NCI-H187 (cell line): ENCODE data around the gene CCDC142.
"Not testable (repeated sequence)": the region's sequence is repeated elsewhere in the genome, so short reads cannot be mapped to it uniquely, and the experiment has no call there.

ENCODE experiments used
- DNase-seq, 2 experiments: peaks; one replicate each; lab custom pipeline; 2025; lab: John Stamatoyannopoulos, UW

Gene CCDC142

DNA sequence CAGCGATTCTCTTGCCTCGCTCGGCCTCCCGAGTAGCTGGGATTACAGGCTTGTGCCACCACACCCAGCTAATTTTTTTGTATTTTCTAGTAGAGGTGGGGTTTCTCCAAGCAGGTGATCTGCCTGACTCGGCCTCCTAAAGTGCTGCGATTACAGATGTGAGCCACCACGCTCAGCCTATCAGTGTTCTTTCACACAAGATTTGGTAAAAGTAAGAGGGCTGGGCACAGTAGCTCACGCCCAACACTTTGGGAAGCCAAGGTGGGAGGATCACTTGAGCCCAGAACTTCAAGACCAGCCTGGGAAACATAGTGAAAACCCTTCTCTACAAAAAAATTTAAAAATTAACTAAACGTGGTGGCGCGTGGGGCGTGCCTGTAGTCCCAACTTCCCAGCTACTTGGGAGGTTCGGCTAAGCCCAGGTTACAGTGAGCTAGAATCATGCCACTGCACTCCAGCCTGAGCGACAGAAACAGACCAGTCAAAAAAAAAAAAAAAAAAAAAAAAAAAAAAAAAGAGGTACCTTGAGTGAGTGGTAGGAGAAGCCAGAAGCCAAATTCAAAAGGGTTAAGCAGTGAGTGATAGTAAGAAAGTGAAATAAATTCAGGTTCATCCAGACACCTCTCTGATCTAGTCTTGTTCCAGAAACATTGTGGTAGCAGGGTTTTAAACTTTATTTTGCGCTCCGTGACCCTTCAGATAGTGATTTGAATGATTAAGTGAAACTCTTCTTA, 11.3 kb downstream of the CCDC142 start:
- DNase-seq: no peak

DNA sequence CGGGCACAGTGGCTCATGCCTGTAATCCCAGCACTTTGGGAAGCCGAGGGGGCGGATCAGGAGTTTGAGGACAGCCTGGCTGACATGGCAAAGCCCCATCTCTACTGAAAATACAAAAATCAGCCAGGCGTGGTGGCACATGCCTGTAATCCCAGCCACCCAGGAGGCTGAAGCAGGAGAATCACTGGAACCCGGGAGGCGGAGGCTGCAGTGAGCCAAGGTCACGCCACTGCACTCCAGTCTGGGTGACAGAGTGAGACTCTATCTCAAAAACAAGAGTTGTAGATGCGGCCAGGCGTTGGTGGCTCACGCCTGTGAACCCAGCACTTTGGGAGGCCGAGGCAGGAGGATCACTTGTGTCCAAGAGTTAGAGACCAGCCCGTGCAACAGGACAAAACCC, 12.1 kb downstream of the CCDC142 start:
- not testable (repeated sequence) for DNase-seq

DNA sequence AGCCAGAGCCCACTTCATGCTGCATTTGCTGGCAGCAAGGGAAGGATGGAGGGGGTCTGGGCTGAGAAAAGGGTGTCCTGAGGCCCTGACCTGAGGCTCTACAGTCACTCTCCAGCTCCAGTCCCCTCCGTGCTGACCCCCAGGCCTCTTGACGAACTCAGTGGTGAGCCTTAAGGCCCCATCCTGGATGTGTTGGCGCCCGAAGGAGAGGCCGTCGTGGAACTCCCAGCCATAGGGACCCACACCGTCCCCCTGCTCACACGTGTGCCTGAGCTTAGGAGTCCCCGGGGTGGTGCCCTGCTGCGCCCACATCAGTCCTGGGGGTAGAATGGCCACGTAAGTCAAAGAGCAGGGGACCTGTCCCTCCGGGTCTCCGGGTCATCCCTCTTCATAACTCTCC, 18.4 kb downstream of the CCDC142 start:
- no peak for DNase-seq

DNA sequence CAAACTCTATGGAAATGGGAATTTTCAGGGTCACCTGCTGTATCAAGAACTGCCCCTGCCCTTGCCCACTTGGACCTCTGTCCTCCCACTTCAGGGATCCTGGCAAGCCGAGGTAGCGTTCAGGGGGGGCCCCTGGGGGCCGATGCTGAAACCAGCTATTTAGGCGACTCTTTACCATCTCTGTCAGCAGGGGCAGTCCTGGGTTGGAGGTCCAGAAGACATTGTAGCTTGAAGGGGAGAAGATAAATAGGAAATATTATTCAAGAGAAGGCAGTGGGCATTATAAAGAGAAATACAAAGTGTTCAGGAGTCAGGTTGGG, 20.1 kb downstream of the CCDC142 start:
- DNase-seq: no peak

DNA sequence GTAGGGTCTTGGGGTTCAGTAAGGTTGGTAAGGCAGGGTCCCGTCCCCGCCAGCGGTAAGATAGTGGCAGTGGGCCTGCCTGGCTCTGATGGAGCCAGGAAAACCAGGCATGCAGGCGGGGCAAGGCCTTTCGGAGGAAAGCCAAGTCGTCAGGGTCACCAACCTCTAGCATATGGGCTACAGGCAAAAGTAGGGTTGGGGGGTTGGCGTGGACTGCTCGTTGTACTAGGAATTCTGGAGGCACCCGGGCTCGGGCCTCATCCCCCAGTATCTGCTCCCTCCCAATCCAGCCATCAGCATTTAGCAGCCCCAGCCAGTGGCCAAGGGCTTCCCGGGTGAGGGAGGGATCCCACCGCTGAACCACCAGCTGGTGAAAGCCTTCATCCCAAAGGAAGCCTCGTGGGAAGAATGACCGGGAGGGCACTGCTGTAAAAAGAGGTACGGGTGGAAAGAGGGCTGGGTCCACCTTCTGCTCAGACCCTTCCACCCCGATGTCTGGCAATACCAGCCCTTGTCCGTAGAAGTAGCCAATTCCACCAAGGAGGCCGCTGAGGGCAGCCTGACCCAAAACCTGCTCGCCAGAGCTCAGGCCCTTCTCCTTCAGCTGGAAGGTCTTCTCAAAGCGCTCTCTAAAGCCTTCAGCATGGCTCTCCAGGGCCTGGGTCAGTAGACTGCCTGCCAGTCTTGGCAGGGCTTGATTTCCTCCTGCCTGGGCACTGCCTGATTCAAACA, 20.6 kb downstream of the CCDC142 start:
- no peak for DNase-seq

DNA sequence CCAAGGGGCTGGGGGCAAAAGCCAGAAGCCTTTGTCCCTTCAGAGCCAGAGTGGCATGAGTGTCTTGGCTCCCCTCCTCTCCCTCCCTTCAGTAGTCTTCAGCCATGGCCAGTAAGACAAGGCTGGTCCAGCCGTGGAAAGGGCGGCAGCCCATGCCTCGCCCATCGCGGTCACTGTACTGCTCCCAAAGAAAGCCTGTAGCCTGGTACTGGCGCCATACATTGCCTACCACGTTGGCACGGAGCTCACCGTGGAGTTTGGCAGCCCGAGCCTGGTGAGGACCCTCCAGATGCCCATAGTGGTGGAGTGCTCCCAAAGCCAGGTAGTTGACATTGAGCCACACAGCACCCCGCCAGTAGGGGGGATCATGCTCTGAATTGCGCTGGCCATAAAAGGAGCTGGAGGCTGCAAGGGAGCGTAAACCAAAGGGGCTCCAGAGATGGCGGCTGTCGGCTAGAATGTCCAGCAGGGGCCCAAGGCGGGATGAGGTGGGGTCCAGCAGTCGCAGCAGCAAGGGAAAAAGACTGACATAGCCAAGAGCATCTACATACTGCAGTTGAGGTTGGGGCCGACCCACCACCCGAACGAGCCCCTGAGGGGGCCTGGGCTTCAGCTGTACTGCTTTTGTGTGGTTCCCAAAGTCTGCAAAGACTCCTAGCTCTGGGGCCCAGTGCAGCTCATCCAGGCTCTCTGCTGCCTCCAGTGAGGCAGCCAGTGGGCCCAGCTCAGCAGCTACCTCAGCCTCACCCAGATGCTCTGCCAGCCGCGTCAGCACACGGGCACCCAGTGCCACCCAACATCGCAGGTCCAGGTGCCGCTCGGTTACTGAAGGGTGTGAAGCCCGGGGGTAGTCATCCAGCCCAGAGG, 21.4 kb downstream of the CCDC142 start:
- DNase-seq: no peak

DNA sequence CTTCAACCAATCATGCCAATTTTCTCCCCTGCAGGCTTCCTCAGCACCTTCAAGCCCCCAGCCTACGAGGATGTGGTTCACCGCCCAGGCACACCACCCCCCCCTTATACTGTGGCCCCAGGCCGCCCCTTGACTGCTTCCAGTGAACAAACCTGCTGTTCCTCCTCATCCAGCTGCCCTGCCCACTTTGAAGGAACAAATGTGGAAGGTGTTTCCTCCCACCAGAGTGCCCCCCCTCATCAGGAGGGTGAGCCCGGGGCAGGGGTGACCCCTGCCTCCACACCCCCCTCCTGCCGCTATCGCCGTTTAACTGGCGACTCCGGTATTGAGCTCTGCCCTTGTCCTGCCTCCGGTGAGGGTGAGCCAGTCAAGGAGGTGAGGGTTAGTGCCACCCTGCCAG, 22.6 kb downstream of the CCDC142 start:
- not testable (repeated sequence) for DNase-seq

DNA sequence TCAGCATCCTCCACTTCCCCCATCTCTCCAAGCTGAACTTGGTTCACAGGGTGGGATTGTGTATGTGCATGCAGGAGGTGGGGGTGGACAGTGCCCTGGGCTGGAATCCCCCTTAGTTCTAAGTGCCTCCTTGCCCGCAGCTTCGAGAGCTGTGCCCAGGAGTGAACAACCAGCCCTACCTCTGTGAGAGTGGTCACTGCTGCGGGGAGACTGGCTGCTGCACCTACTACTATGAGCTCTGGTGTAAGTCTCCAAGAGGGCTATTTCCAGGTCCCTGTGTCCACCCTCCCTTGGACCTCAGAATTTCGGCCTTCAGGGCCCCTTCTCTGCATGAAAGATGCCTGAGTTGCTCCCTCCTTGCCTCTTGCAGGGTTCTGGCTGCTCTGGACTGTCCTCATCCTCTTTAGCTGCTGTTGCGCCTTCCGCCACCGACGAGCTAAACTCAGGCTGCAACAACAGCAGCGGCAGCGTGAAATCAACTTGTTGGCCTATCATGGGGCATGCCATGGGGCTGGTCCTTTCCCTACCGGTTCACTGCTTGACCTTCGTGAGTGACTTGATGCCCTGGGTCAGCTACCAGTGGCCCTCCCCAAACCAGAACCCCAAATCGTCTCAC, 23.2 kb downstream of the CCDC142 start:
- DNase-seq: not testable (repeated sequence)

DNA sequence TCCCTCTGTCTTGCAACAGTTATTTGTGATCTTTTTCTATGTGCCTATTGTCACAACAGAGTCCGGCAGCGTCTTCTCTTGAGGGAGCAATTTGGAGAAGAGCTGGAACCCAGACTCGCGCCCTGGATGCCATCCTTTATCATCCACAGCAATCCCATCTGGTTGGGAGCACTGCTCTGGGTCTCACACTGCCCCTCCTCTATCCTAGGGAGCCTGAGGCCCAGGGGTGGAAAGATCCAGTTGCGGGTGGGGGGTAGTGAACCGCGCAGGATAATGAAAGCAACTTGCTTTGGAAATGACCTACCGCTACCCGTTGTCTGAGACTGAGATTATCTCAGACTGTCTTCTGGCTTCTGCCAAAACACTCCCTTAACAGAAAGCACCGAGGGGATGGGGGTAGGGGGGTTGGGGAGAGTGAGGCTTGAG, 23.8 kb downstream of the CCDC142 start:
- no peak for DNase-seq

DNA sequence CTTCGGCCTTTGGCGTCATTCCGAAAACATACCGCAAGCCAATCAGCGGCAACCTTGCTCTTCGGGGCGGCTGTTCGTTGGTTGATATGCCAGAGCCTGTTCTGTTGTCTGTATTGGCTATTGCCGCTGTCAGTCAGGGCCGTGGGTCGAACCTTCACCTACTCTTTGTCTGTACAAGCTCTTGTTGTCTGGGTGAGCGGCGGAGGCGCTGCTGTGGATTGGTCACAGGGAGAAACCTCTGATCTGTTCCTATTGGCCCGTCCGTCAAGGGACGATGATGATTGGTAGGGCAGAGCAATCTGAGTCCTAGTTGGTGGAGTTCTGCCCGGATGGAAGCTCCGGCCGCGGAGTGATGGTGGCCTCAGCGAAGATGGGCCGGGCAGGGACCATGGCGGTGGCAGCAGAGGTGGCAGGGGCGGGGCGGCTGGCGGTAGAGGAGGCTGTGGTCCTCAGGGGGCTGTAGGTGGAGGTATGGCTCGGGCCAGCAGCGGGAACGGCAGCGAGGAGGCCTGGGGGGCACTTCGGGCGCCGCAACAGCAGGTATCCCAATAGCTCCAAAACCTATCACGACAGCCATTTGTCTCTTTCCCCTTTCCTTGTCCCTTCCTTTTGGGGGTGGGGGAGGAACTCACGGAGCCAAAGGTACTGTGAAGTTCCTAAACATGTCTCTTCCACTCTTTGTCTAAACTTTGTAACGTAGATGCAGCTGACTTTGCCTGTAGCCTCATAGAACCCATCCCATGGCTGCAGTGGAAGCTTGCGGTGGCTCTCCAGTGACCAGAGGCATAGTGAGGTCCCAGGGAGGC, 24.5 kb downstream of the CCDC142 start, which contains the start of gene WBP1:
Gene WBP1, plus strand, starts transcription at position 307 of the 806 bp plus-strand sequence. Its CDS starts 165 bp downstream, at position 472.
- DNase-seq: peak; percentile 93

DNA sequence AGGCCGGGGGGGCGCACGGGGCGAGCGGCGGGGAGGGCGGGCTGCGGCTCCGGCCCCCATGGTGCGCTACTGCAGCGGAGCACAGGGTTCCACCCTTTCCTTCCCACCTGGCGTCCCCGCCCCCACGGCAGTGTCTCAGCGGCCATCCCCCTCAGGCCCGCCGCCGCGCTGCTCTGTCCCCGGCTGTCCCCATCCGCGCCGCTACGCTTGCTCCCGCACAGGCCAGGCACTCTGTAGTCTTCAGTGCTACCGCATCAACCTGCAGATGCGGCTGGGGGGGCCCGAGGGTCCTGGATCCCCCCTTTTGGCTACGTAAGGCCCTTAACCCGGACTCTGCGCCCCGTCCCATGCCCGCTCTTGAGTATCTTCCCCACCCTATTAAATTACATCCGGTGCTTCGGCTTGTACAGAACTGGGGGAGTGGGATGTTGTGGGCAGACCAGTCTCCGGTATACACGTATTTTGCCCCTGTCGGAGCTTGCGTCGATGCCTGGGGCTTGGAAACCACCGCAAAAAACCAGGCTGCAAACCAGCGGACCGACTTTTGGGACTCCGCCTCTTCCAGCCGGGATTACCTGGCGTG, 25.2 kb downstream of the CCDC142 start:
- DNase-seq: peak; percentile 53 to 71

DNA sequence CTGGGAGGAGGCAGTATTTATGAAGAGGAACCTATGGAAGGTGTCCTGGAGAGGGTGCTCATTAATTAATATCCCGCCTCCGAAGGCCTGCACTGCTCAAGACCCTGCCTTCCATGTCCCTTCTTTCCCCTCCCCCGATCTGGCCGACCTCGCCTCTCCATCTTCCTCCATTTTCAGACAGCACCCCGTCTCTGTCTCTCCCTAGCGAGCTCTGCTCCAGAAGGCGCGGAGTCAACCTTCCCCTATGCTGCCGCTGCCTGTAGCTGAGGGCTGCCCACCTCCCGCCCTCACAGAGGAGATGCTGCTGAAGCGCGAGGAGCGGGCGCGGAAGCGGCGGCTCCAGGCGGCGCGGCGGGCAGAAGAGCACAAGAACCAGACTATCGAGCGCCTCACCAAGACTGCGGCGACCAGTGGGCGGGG, 25.7 kb downstream of the CCDC142 start:
- no peak for DNase-seq

DNA sequence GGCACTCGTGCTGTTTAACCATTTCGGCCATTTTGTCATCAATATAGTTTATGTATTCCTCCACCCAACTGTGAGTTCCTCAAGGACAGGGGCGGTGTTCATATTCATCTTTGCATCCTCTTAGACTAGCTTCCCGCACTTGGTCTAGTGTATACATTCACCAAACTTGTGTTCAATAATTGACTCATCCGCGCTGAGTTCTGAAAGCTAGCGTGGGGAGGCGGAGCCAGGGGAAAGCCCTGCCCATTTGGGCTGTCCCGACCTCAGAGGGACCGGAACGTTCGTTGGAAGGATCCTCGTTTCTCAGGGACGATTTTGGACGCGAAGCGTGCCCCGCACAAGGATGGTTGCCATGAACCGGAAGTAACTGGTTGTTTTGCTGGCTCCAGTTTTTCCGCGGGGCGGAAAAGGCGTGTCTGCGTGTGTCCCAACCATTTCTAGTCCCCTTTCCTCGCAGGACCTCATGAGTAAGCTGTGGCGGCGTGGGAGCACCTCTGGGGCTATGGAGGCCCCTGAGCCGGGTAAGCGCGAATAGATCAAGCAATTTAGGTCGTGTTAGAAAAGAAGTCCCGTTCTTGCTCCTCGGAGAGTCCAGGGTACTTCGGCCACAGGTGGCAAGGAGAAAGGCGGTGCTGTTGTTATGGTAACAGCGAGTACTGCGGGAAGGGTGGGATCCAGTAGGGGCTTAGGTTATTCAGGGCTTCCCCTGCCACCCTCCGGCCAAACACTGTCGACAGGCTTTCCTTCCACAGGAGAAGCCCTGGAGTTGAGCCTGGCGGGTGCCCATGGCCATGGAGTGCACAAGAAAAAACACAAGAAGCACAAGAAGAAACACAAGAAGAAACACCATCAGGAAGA, 27.9 kb downstream of the CCDC142 start, which contains the start of gene INO80B:
Gene INO80B, plus strand, starts transcription at position 434 of the 858 bp plus-strand sequence. Its CDS starts 30 bp downstream, at position 464.
- peak; percentile 75 to 82 for DNase-seq

DNA sequence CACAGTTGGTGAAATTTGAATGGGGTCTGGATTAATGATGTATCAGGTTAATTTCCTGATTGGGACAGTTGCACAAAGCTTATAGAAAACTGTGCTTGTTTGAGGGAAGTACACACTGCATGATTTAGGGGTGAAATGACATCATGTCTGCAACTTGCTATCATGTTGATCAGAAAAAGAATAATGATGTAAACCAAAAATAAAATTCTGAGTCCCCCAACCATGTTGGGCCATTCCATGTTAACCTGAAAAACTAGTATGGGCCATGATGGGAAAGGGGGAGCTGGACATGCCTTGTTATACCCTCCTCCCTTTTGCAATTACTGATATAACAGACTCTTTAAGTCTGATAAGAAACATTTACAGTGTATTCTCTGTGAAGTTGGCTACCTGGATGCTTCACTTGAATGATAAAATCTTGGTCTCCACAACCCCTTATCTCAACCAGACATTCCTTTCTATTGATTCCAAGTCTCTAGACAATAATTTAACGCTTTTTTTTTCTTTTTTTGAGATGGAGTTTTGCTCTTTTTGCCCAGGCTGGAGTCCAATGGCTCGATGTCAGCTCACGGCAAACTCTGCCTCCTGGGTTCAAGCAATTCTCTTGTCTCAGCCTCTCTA, 32.1 kb downstream of the CCDC142 start:
- no peak for DNase-seq

DNA sequence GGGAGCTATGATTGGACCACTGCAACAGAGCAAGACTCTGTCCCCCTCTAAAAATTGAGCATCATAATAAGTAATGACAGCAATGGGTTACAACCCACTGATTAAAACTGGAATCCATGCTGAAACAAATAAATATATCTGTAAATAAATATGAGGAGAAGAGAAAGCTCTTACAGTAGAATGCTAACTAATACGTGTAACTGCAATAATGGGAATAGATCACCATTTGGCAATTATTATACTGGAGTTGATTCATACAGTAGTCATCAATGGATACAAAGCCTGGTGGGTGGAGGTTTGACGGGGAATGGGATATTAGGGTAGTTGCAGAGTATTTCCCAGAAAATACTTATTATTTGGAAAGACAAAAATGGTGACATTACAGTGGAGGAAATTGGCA, 34.0 kb downstream of the CCDC142 start:
- DNase-seq: no peak

DNA sequence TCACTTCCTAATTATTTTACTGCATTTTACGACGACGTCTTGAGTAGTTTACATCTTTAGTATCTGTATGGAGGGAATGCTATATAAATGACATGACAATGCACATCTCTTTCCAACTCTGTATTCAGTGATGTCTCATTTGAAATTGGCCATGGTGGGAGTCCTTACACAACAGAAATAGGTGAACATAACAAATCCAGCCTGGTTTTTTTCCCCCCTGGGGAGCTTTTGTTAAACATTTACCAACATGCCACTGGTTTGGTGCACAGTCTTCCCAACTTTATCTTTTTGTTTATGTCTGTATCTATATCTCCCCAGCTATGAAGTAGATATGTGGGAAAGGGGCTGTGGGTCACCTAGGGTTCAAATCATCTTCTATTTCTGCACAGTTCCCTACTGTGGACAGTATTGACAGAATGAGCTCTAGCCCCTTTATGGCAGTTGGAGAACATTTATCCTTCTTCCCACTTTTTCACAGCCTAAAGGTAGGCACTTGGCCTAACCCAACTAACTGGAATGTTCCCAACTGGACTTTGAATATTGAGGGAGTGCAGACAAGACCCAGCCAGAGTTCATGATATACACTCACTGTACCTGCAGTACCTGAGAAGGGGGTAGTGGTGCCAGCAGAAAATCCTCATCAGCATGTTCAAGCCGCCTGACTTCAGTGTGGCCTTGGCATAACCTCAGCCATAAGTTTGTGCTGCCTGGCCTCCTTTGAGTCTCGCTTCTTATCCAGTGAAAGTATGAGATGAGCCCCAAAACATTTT, 35.4 kb downstream of the CCDC142 start:
- DNase-seq: no peak

DNA sequence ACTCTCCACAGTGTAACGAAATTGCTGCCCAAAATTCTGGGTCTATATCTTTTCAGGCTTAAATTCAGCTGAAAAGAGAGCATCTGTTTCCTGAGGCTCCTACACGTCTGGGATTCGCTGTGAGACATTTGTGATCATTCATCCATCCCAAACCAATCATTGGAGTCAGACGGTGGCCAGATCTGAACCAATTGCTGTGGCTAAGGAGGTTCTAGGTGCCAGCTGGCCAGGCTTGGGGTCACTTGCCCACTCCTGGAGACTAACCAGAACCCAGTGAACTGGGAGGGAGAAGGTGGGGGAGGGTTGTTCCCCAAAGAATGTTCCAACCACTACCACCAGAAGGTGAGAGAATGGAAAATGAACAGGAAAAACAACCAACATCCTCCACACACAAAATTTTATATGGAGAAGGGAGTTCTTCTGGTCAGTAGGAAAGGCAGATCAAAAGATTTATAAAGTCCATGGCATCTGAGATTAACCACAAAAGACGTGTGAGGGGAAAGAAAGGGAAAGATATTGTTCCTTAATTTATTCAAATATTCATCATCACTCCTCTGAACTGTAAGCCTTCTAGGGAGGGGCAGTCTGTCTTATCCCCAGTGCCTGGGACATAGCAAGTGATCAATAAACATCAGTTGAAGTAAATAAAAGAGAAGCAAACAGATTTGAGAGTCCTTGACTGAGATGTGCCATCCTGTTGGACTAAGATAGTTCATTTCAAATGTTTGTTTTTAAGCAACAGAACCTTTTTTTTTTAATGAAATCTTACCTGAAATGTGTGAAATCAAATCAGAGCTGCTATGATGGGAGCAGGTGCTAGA, 38.1 kb downstream of the CCDC142 start:
- DNase-seq: no peak
